IMR-90 (cell line): ENCODE data around the gene MSLN. TPM values are rescaled to one million over a fixed set of nuclear protein-coding genes. Genes with fewer than 3 reads are reported as not detected.

Source experiments
- ATAC-seq: fragments of 200-7000 bp; cut with Tn5 transposase; 2 replicates; pipeline ENCODE4 v1.9.1; 2020; ENCODE audit warnings: low read depth, mild to moderate bottlenecking, moderate library complexity
- BruUV-seq: library from RNA; stranded (reverse); fragments of 400-500 nt; replicated peaks from 2 replicates; lab custom pipeline; 2021; lab: Mats Ljungman, UMichigan
- CTCF ChIA-PET: fragments of 300-600 bp; formaldehyde crosslinking; extraction: SDS; loops from one replicate; lab custom pipeline; 2021; ENCODE audit warnings: antibody characterized with exemption; lab: Yijun Ruan, JAX
- POLR2A ChIA-PET: fragments of 300-600 bp; sonication (Branson Sonifier 250); formaldehyde crosslinking; loops from one replicate; lab custom pipeline; 2022; ENCODE audit warnings: antibody characterized with exemption; ENCODE audit not compliant: unreplicated experiment; lab: Charles Lee
- DNase-seq: peaks from one replicate; pipeline ENCODE4 v3.0.0; 2013
- H2AFZ ChIP-seq: replicated peaks from 2 replicates; pipeline ENCODE3; 2013; ENCODE audit warnings: low read length, mild to moderate bottlenecking; ENCODE audit not compliant: poor library complexity
- H2AK5ac ChIP-seq: 2 replicates; pipeline ENCODE4 v1.6.1; 2013; ENCODE audit warnings: low read depth, low read length, inconsistent platforms
- H2AK9ac ChIP-seq: replicated peaks from 2 replicates; pipeline ENCODE3; 2013; ENCODE audit warnings: mild to moderate bottlenecking, low read depth, low read length, moderate library complexity; ENCODE audit not compliant: poor library complexity
- H2BK120ac ChIP-seq: 2 replicates; pipeline ENCODE4 v1.6.1; 2013; ENCODE audit warnings: low read depth, low read length, inconsistent platforms
- H2BK15ac ChIP-seq: 3 replicates; pipeline ENCODE4 v1.6.1; 2013; ENCODE audit warnings: low read depth, low read length, inconsistent platforms
- H2BK20ac ChIP-seq: 2 replicates; pipeline ENCODE4 v1.6.1; 2013; ENCODE audit warnings: low read depth, mild to moderate bottlenecking, inconsistent platforms, low read length, moderate library complexity
- H2BK5ac ChIP-seq: 2 replicates; pipeline ENCODE4 v1.6.1; 2013; ENCODE audit warnings: mild to moderate bottlenecking, low read depth, low read length, inconsistent platforms; ENCODE audit not compliant: poor library complexity, severe bottlenecking
- H3K14ac ChIP-seq: replicated peaks from 2 replicates; pipeline ENCODE4 v1.6.1; 2013; ENCODE audit warnings: low read depth, low read length, inconsistent platforms
- H3K18ac ChIP-seq: 2 replicates; pipeline ENCODE4 v1.6.1; 2013; ENCODE audit warnings: low read depth, low read length, control low read depth
- H3K23ac ChIP-seq: 2 replicates; pipeline ENCODE4 v1.6.1; 2013; ENCODE audit warnings: low read depth, low read length, inconsistent platforms
- H3K27ac ChIP-seq: 2 replicates; pipeline ENCODE4 v1.5.1; 2013; ENCODE audit warnings: mild to moderate bottlenecking, control low read depth, low read length; ENCODE audit not compliant: insufficient read depth
- H3K27me3 ChIP-seq: 2 replicates; pipeline ENCODE4 v1.6.1; 2013; ENCODE audit warnings: low read length; ENCODE audit not compliant: control insufficient read depth, insufficient read depth
- H3K36me3 ChIP-seq: 2 replicates; pipeline ENCODE4 v1.6.1; 2013; ENCODE audit warnings: low read length, mixed read lengths; ENCODE audit not compliant: control insufficient read depth, insufficient read depth
- H3K4ac ChIP-seq: 2 replicates; pipeline ENCODE4 v1.6.1; 2013; ENCODE audit warnings: low read depth, low read length, inconsistent platforms
- H3K4me1 ChIP-seq: 2 replicates; pipeline ENCODE4 v1.6.1; 2013; ENCODE audit warnings: low read length, mixed read lengths; ENCODE audit not compliant: control insufficient read depth, insufficient read depth
- H3K4me2 ChIP-seq: 2 replicates; pipeline ENCODE4 v1.6.1; 2013; ENCODE audit warnings: low read depth, mild to moderate bottlenecking, control low read depth, low read length, moderate library complexity
- H3K4me3 ChIP-seq: 2 replicates; pipeline ENCODE4 v1.5.1; 2013; ENCODE audit warnings: low read depth, mild to moderate bottlenecking, control low read depth, low read length, moderate library complexity; ENCODE audit not compliant: insufficient read depth
- H3K56ac ChIP-seq: 2 replicates; pipeline ENCODE4 v1.6.1; 2013; ENCODE audit warnings: low read length, inconsistent platforms; ENCODE audit not compliant: insufficient read depth; ENCODE audit errors: extremely low read depth
- H3K79me1 ChIP-seq, 2 experiments: 2 replicates each; pipeline ENCODE4 v1.6.1; 2013; ENCODE audit warnings: low read length in 2 of 2, inconsistent platforms in 1 of 2, low read depth in 1 of 2
- H3K9ac ChIP-seq: 2 replicates; pipeline ENCODE4 v1.6.1; 2013; ENCODE audit warnings: low read depth, low read length, control low read depth
- H3K9me1 ChIP-seq: 2 replicates; pipeline ENCODE4 v1.6.1; 2013; ENCODE audit warnings: low read length, inconsistent platforms; ENCODE audit not compliant: insufficient read depth
- H3K9me3 ChIP-seq: 2 replicates; pipeline ENCODE4 v1.6.1; 2013; ENCODE audit warnings: low read length; ENCODE audit not compliant: control insufficient read depth, insufficient read depth
- H4K20me1 ChIP-seq: 2 replicates; pipeline ENCODE4 v1.6.1; 2013; ENCODE audit warnings: low read length, inconsistent platforms; ENCODE audit not compliant: insufficient read depth
- H4K5ac ChIP-seq: 2 replicates; pipeline ENCODE4 v1.6.1; 2013; ENCODE audit warnings: mild to moderate bottlenecking, low read depth, low read length, control low read depth
- H4K8ac ChIP-seq, 2 experiments: 2 replicates each; pipeline ENCODE4 v1.6.1; 2013; ENCODE audit warnings: low read depth in 2 of 2, low read length in 2 of 2, control low read depth in 1 of 2, inconsistent platforms in 1 of 2
- H4K91ac ChIP-seq: 2 replicates; pipeline ENCODE4 v1.6.1; 2013; ENCODE audit warnings: low read depth, low read length, inconsistent platforms; ENCODE audit not compliant: insufficient read depth
- CEBPB ChIP-seq: IDR thresholded peaks from 2 replicates; pipeline ENCODE4 v1.6.1; 2012; ENCODE audit warnings: low read depth, low read length, improper control_type of control experiment
- MXI1 ChIP-seq: IDR thresholded peaks from 2 replicates; pipeline ENCODE4 v1.6.1; 2012; ENCODE audit warnings: low read depth, mild to moderate bottlenecking, low read length, moderate library complexity, borderline replicate concordance
- RCOR1 ChIP-seq: IDR thresholded peaks from 2 replicates; pipeline ENCODE4 v1.6.1; 2012; ENCODE audit warnings: mild to moderate bottlenecking, low read length, improper control_type of control experiment; ENCODE audit not compliant: insufficient replicate concordance
- WGBS, 2 experiments: methylation state at CpG; one replicate each; pipeline versions ENCODE4 v1.1.5 to v1.1.7; 2013; ENCODE audit warnings: missing lambda C conversion rate in 2 of 2; ENCODE audit not compliant: insufficient read length in 1 of 2; ENCODE audit errors: extremely low coverage in 2 of 2; 5-methylcytosine and 5-hydroxymethylcytosine counted together
- dilution Hi-C: fragments of 300-500 bp; cut with HindIII; formaldehyde crosslinking; loops from one replicate; pipeline ENCODE4 v1.14.3; 2018; ENCODE audit warnings: low sequenced_read_pairs; ENCODE audit not compliant: unreplicated experiment
- in situ Hi-C: fragments of 300-500 bp; cut with MboI; formaldehyde crosslinking; loops from 3 replicates; pipeline ENCODE4 v1.14.3; 2019; ENCODE audit warnings: low sequenced_read_pairs, inconsistent platforms, mixed read lengths
- intact Hi-C: fragments of 100-400 bp; cut with micrococcal nuclease; formaldehyde crosslinking; loops from 2 replicates; pipeline ENCODE4 v1.10.0; 2022
- polyA plus RNA-seq, 3 experiments: library from polyadenylated mRNA; depleted of rRNA; stranded (reverse); fragments of >200 nt; gene quantifications; 2 replicates each; pipeline ENCODE4 v1.2.3, GENCODE V29; 2012; ENCODE audit warnings: low replicate concordance in 1 of 3
- total RNA-seq: library from RNA; depleted of rRNA; stranded (reverse); fragments of >200 nt; gene quantifications from 2 replicates; pipeline ENCODE4 v1.2.3, GENCODE V29; 2012

Gene MSLN
- total and polyA plus RNA-seq, 2 of the 4 experiments (the other 2 are of a cell fraction): 0.14 TPM; not detected in 1

DNA sequence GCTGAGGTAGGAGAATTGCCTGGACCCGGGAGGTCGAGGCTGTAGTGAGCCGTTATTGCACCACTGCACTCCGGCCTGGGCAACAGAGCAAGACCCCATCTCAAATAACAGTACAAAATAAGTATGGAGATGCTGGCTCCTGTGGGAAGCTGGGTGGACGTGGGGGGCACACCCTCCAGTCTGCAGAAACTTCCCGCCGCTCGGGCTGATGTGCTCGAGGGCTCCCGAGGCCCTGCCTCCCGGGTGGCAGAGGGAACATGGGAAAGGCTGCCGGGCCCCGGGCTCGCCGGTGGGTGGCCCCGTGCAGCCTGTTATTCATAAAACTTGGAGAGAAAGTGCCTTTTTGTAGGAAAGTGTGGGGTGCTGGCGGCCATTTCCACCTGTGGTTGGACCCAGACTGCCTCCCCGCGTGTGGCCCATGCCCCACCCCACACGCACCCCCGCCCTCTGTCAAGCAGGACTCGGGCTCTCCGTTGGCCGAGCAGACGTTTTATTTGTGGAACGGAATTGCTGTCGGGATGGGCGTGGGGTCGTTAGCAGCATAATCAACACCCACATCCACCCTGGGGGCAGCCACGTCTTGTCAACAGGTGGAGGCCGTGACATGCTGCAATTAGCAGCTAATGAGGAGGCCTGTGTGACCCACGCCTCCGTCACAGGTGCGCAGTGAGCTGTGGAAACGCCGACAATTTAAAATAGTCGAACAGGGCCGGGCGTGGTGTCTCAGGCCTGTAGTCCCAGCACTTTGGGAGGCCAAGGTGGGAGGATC is 12.4 kb upstream of the MSLN start (continued):
- no peak for TF ChIP-seq MXI1

- Histone ChIP-seq H2AK5ac (no peak overlapping the region), H3K4me1 (no peaks in the 10 kb centered on the region), H3K23ac (no peak overlapping the region), H3K4me2 (no peak overlapping the region), H3K9me1 (no peaks in the 10 kb centered on the region), H4K20me1 (no peaks in the 10 kb centered on the region), H3K79me1 (no peaks in the 10 kb centered on the region), H3K14ac (no peak overlapping the region), H3K9ac (no peak overlapping the region), H3K56ac (no peak overlapping the region), H3K18ac (no peak overlapping the region), H2AK9ac (no peak overlapping the region), H3K27ac (no peak overlapping the region), H3K4ac (no peak overlapping the region), H3K9me3 (no peaks in the 10 kb centered on the region), H2BK20ac (0 out of 2 replicates have a peak overlapping the region, but pooled peaks have one; percentile 45), H2AFZ (no peak overlapping the region), H4K5ac (peak overlapping the region; percentile 63; the same call in 1 of the 2 replicates), H2BK5ac (no peak overlapping the region), H4K8ac (no peak overlapping the region), H2BK120ac (0 out of 2 replicates have a peak overlapping the region, but pooled peaks have one; percentile 40), H2BK15ac (no peak overlapping the region), H3K4me3 (no peak overlapping the region), H3K36me3 (no peaks in the 10 kb centered on the region), H4K91ac (no peak overlapping the region), H3K27me3 (peaks cover 11% of the 10 kb centered on the region)
- no TSS peak for BruUV-seq
- 80% methylated on average over 1 of the region's 6 CpGs; no CpG with 5 or more reads in 1 of the 2 experiments for WGBS, 2 experiments
- ATAC-seq: peak; percentile 75
- in situ Hi-C loops (no loop called here), dilution Hi-C loops (no loop called here), intact Hi-C loops (no loop called here)
- POLR2A ChIA-PET: interaction anchor here (0.6 kb wide), 1 partner anchor 351 kb away, joined by 4 read pairs; no protein-coding TSS in a partner anchor
- TF ChIP-seq RCOR1: no peak
- peak; percentile 93 for TF ChIP-seq CEBPB
- CTCF ChIA-PET: interaction anchor here (0.6 to 1.0 kb wide), 2 partner anchors 12 to 42 kb away, joined by 3 read pairs; no protein-coding TSS in a partner anchor
- DNase-seq: peak; percentile 81
Measured at GRCh38 chr16:749010-749409, 11.5 kb upstream of the MSLN start.
